H9 (cell line): ENCODE data around the gene ACVR2B. TPM values are rescaled to one million over a fixed set of nuclear protein-coding genes. Genes with fewer than 3 reads are reported as not detected.
A peak's percentile ranks its signal among the peaks of the same experiment; 100 is the strongest.

Experiments
- DNase-seq: peaks from one replicate; pipeline ENCODE4 v3.0.0-alpha.2; 2017
- H2AFZ ChIP-seq: one replicate; pipeline ENCODE4 v1.6.1; 2013; ENCODE audit warnings: mild to moderate bottlenecking, low read length, control low read depth, moderate library complexity
- H2AK5ac ChIP-seq: 2 replicates; pipeline ENCODE4 v1.6.1; 2013; ENCODE audit warnings: low read length, control low read depth, mixed read lengths; ENCODE audit not compliant: insufficient read length
- H2BK120ac ChIP-seq: one replicate; pipeline ENCODE4 v1.6.1; 2013; ENCODE audit warnings: low read depth, mild to moderate bottlenecking, low read length, control low read depth, inconsistent platforms; ENCODE audit not compliant: poor library complexity, severe bottlenecking
- H2BK12ac ChIP-seq: 2 replicates; pipeline ENCODE4 v1.6.1; 2013; ENCODE audit warnings: low read length, control low read depth, mixed read lengths, low read depth; ENCODE audit not compliant: insufficient read length
- H2BK15ac ChIP-seq: 2 replicates; pipeline ENCODE4 v1.6.1; 2013; ENCODE audit warnings: low read depth, low read length, control low read depth
- H2BK20ac ChIP-seq: one replicate; pipeline ENCODE4 v1.6.1; 2013; ENCODE audit warnings: low read depth, mild to moderate bottlenecking, low read length, control low read depth, inconsistent platforms; ENCODE audit not compliant: poor library complexity, severe bottlenecking
- H2BK5ac ChIP-seq: 2 replicates; pipeline ENCODE4 v1.6.1; 2013; ENCODE audit warnings: low read length, control low read depth, mixed read lengths; ENCODE audit not compliant: insufficient read length
- H3K14ac ChIP-seq: 2 replicates; pipeline ENCODE4 v1.6.1; 2013; ENCODE audit warnings: low read length, control low read depth; ENCODE audit not compliant: insufficient read depth
- H3K18ac ChIP-seq: 2 replicates; pipeline ENCODE4 v1.6.1; 2013; ENCODE audit warnings: low read depth, mild to moderate bottlenecking, mixed read lengths, low read length, control low read depth; ENCODE audit not compliant: insufficient read length
- H3K23ac ChIP-seq: 2 replicates; pipeline ENCODE4 v1.6.1; 2013; ENCODE audit warnings: low read length, control low read depth, mixed read lengths, low read depth; ENCODE audit not compliant: insufficient read length
- H3K23me2 ChIP-seq: 2 replicates; pipeline ENCODE4 v1.6.1; 2013; ENCODE audit warnings: low read depth, mild to moderate bottlenecking, mixed read lengths, low read length, control low read depth; ENCODE audit not compliant: insufficient read length, poor library complexity, severe bottlenecking
- H3K27ac ChIP-seq: 2 replicates; pipeline ENCODE4 v1.5.1; 2013; ENCODE audit warnings: low read length, control low read depth, mixed read lengths, low read depth; ENCODE audit not compliant: insufficient read length
- H3K27me3 ChIP-seq: 2 replicates; pipeline ENCODE4 v1.6.1; 2013; ENCODE audit warnings: low read length, control low read depth, inconsistent platforms; ENCODE audit not compliant: insufficient read depth
- H3K4ac ChIP-seq: 2 replicates; pipeline ENCODE4 v1.6.1; 2013; ENCODE audit warnings: low read depth, mild to moderate bottlenecking, control low read depth, inconsistent platforms, low read length, moderate library complexity
- H3K4me1 ChIP-seq: 2 replicates; pipeline ENCODE4 v1.6.1; 2013; ENCODE audit warnings: low read length, control low read depth, inconsistent platforms; ENCODE audit not compliant: insufficient read depth
- H3K4me2 ChIP-seq: 2 replicates; pipeline ENCODE4 v1.6.1; 2013; ENCODE audit warnings: low read length, control low read depth, mixed read lengths; ENCODE audit not compliant: insufficient read length, insufficient read depth
- H3K56ac ChIP-seq: 2 replicates; pipeline ENCODE4 v1.6.1; 2013; ENCODE audit warnings: low read depth, mild to moderate bottlenecking, mixed read lengths, low read length, control low read depth; ENCODE audit not compliant: insufficient read length
- H3K79me1 ChIP-seq: 2 replicates; pipeline ENCODE4 v1.6.1; 2013; ENCODE audit warnings: low read depth, mild to moderate bottlenecking, moderate library complexity, low read length, control low read depth, inconsistent platforms; ENCODE audit not compliant: insufficient read depth, poor library complexity, severe bottlenecking
- H3K79me2 ChIP-seq: 2 replicates; pipeline ENCODE4 v1.6.1; 2013; ENCODE audit warnings: low read length, control low read depth, inconsistent platforms; ENCODE audit not compliant: insufficient read depth
- H3K9ac ChIP-seq: 2 replicates; pipeline ENCODE4 v1.6.1; 2013; ENCODE audit warnings: low read length, control low read depth, mixed read lengths; ENCODE audit not compliant: insufficient read length; ENCODE audit errors: extremely low read depth
- H3K9me3 ChIP-seq: one replicate; pipeline ENCODE4 v1.6.1; 2013; ENCODE audit warnings: low read depth, low read length, inconsistent platforms; ENCODE audit not compliant: control insufficient read depth
- H3T11ph ChIP-seq: one replicate; pipeline ENCODE4 v1.6.1; 2013; ENCODE audit warnings: mild to moderate bottlenecking, low read length, control low read depth, inconsistent platforms
- H4K20me1 ChIP-seq: one replicate; pipeline ENCODE4 v1.6.1; 2013; ENCODE audit not compliant: control insufficient read depth, insufficient read length, insufficient read depth
- H4K5ac ChIP-seq: 2 replicates; pipeline ENCODE4 v1.6.1; 2013; ENCODE audit warnings: low read depth, mild to moderate bottlenecking, mixed read lengths, low read length, control low read depth; ENCODE audit not compliant: insufficient read length
- H4K8ac ChIP-seq: replicated peaks from 2 replicates; pipeline ENCODE4 v1.6.1; 2013; ENCODE audit warnings: low read length, control low read depth, mixed read lengths, low read depth; ENCODE audit not compliant: insufficient read length
- H4K91ac ChIP-seq: 2 replicates; pipeline ENCODE4 v1.6.1; 2013; ENCODE audit warnings: low read depth, mild to moderate bottlenecking, moderate library complexity, mixed read lengths, low read length, control low read depth; ENCODE audit not compliant: insufficient read length
- H3K27ac Mint-ChIP-seq, 3 experiments: 2 replicates in 2 of 3; 3 replicates in 1 of 3; pipeline ENCODE4 v1.8.0; 2020 to 2021; ENCODE audit warnings: mixed read lengths in 3 of 3, mild to moderate bottlenecking in 1 of 3, moderate library complexity in 1 of 3
- H3K27me3 Mint-ChIP-seq: 2 replicates; pipeline ENCODE4 v1.8.0; 2021; ENCODE audit warnings: low read depth, mild to moderate bottlenecking, moderate library complexity, mixed read lengths
- H3K36me3 Mint-ChIP-seq, 3 experiments: 2 replicates in 2 of 3; 3 replicates in 1 of 3; pipeline ENCODE4 v1.8.0; 2020 to 2021; ENCODE audit warnings: low read depth in 3 of 3, mixed read lengths in 3 of 3; ENCODE audit not compliant: insufficient read depth in 1 of 3
- H3K4me1 Mint-ChIP-seq, 2 experiments: 2 replicates each; pipeline ENCODE4 v1.8.0; 2020; ENCODE audit warnings: mixed read lengths in 2 of 2
- H3K4me3 Mint-ChIP-seq, 2 experiments: 2 replicates in 1 of 2; 3 replicates in 1 of 2; pipeline ENCODE4 v1.8.0; 2020 to 2021; ENCODE audit warnings: mild to moderate bottlenecking in 2 of 2, mixed read lengths in 2 of 2, moderate library complexity in 1 of 2
- H3K9me3 Mint-ChIP-seq, 2 experiments: 2 replicates in 1 of 2; 3 replicates in 1 of 2; pipeline ENCODE4 v1.8.0; 2020; ENCODE audit warnings: mild to moderate bottlenecking in 2 of 2, mixed read lengths in 2 of 2, moderate library complexity in 1 of 2
- WGBS: extraction: QIAGEN DNeasy Blood & Tissue Kit; methylation state at CpG from one replicate; pipeline ENCODE4 v1.1.7; 2013; ENCODE audit warnings: missing lambda C conversion rate, low lambda C conversion rate, mixed read lengths; ENCODE audit not compliant: insufficient read length; ENCODE audit errors: extremely low coverage; 5-methylcytosine and 5-hydroxymethylcytosine counted together
- total RNA-seq: library from RNA; stranded (reverse); gene quantifications from 2 replicates; pipeline ENCODE4 v1.2.1, GENCODE V29; 2021
- TF ChIP-seq, protein P1 (sequence below): fragments of 200-600 bp; sonication (generic); conservative IDR thresholded peaks from 3 replicates; pipeline ENCODE4 v1.8.0; 2021; ENCODE audit warnings: antibody characterized with exemption, mild to moderate bottlenecking

Gene ACVR2B
- total RNA-seq, 1 experiment from 2014 or later: 105 TPM

DNA sequence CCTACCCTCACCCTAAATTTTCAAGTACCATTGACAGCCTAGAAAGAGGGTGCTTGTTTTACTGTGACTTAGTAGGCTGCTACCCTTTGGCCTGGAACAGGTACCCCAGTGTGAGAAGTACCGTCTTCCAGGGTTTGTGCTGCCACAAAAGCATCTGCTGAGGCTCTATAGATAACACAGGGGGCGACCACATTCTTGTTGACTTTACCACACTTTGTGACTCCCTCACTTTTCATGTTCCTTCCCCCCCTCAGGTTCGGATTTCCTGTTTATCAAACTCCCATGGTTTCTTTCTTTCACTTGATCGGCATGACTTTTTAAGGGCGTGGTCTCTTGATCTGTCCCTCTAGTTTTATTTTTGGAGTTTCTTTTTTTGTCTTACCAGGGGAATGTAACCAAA is 66.0 kb downstream of the ACVR2B start:
- no CpG with 5 or more reads among the region's 5 CpGs for WGBS

More for the DNA sequence above, 66.0 kb downstream of the ACVR2B start:
- no peak overlapping the region for H2BK12ac ChIP-seq
- H3K9me3 ChIP-seq: no peaks in the 10 kb centered on the region
- no peak overlapping the region for H3K14ac ChIP-seq
- H3K27me3 Mint-ChIP-seq: no peaks in the 10 kb centered on the region
- H2AK5ac ChIP-seq: no peak overlapping the region
- no peak overlapping the region for H3K56ac ChIP-seq
- H3K79me1 ChIP-seq: no peaks in the 10 kb centered on the region
- H3K4me1 ChIP-seq: peaks cover 5% of the 10 kb centered on the region; the same call in 1 of the 2 replicates
- no peak overlapping the region for H2BK5ac ChIP-seq
- H3K23me2 ChIP-seq: no peaks in the 10 kb centered on the region
- no peak overlapping the region for H3K9ac ChIP-seq
- H3K18ac ChIP-seq: no peak overlapping the region
- H3K4me2 ChIP-seq: no peak overlapping the region
- no peaks in the 10 kb centered on the region for H4K20me1 ChIP-seq
- H3K4ac ChIP-seq: no peak overlapping the region
- no peak overlapping the region for H3K23ac ChIP-seq
- no peak overlapping the region for H2AFZ ChIP-seq
- no peak overlapping the region for H3K27ac ChIP-seq
- no peaks in the 10 kb centered on the region for H3K79me2 ChIP-seq
- no peak overlapping the region for H4K91ac ChIP-seq
- DNase-seq: no peak
- H2BK120ac ChIP-seq: no peak overlapping the region
- no peaks in the 10 kb centered on the region for H3K27me3 ChIP-seq
- H4K5ac ChIP-seq: no peak overlapping the region
- H3K4me1 Mint-ChIP-seq: peaks cover 23 to 28% of the 10 kb centered on the region in 2 experiments
- H3K36me3 Mint-ChIP-seq: peaks cover 23 to 27% (median 26%) of the 10 kb centered on the region in 3 experiments
- TF ChIP-seq, protein P1, sequence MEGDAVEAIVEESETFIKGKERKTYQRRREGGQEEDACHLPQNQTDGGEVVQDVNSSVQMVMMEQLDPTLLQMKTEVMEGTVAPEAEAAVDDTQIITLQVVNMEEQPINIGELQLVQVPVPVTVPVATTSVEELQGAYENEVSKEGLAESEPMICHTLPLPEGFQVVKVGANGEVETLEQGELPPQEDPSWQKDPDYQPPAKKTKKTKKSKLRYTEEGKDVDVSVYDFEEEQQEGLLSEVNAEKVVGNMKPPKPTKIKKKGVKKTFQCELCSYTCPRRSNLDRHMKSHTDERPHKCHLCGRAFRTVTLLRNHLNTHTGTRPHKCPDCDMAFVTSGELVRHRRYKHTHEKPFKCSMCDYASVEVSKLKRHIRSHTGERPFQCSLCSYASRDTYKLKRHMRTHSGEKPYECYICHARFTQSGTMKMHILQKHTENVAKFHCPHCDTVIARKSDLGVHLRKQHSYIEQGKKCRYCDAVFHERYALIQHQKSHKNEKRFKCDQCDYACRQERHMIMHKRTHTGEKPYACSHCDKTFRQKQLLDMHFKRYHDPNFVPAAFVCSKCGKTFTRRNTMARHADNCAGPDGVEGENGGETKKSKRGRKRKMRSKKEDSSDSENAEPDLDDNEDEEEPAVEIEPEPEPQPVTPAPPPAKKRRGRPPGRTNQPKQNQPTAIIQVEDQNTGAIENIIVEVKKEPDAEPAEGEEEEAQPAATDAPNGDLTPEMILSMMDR: no peak
- H3K27ac Mint-ChIP-seq: peak overlapping the region; percentile 16 to 76 (median 45); a peak in 6 of 7 replicates
- no peak overlapping the region for H2BK15ac ChIP-seq
- H2BK20ac ChIP-seq: no peak overlapping the region
- no peak overlapping the region for H3T11ph ChIP-seq
- no peaks in the 10 kb centered on the region for H3K9me3 Mint-ChIP-seq
- H4K8ac ChIP-seq: no peak overlapping the region
- peak overlapping the region in 1 of 2 experiments; percentile 26; a peak in 3 of 5 replicates for H3K4me3 Mint-ChIP-seq
